KG1 (cell line): ENCODE results near the gene ADORA1.

Experiments used
- DNase-seq: peaks from one replicate; lab custom pipeline; 2025; lab: John Stamatoyannopoulos, UW

ADORA1 gene

DNA sequence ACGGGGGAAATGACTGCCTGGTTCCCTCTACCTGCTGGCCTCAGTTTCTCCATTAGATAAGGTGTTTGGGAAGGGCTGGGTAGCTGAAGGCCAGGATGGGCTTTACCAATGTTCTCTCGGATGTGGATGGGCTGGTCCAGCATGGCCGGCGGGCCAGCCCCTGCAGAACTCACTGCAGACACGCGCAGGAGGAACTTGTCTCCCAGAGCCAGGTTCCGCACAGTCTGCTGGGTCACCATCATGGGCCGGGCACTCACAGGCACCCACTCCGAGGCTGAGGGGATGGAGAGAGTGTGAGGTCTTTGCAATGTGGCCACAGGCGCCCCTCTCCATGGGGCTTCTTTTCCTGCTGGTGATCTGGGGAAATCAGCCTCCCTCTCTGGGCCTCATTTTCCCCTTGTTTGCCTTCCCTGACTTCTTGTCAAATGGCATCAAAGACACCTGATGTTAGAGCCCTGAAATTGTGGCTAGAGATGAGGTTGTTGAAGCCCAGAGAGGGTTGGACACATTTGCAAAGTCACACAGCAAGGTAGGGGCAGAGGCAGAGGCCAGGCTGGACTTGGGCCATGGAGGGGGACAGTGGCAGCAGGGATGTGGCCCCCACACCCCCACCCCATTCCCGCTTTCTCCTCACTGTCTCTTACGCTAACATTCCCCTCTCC is 46.9 kb downstream of the ADORA1 start:
- no peak for DNase-seq

DNA sequence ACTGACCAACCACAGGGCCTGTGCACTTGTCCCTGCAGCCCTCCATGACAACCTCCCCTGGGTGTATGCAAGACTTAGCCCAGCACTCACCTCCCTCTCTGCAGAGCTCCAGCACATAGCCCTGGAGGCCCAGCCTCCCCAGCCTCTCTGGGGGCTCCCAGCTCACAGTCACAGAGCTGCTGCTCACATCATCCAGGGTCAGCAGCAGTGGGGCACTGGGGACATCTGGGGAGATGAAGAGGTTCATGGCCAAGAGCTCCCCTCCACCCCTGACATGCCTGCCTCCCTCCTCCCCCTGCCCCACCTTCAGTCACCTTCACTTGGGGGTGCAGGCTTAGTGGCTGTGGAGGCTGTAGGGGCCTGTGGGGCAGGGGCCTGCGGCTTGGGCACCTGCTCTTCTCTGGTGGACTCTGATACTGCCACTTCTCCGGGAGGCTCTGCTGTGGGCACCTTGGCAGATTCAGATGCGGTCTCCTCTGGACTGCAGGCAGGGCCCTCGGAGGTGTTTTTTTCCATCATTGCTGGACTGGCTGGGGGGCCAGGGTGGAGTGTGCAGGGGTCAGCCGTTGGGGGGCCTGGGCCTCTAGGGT is 47.8 kb downstream of the ADORA1 start, which contains the start of gene MYBPH:
TSS of gene MYBPH (minus strand) at position 590 of the 590 bp plus-strand sequence. CDS start at position 519, 71 bp downstream.
- DNase-seq: no peak

DNA sequence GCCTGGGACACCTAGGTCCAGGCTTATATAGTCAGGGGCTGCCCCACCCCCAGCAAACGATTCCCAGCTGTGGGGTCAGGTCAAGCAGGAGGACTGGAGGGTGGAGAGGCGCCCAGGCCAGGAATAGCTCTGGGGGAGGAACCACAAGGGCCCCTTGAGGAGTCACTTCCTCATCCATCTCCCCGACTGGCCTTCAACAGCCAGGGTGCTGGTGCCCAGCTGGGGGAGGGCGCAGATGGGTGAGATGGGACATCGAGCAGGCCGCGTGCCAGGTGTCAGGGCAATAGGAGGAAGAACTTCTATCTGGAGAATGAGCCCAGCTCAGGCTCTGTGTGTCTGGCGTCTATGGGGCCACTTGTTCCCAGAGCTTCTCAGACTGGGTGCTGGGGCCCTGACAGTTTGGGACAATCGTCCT is 48.3 kb downstream of the ADORA1 start:
- DNase-seq: no peak

DNA sequence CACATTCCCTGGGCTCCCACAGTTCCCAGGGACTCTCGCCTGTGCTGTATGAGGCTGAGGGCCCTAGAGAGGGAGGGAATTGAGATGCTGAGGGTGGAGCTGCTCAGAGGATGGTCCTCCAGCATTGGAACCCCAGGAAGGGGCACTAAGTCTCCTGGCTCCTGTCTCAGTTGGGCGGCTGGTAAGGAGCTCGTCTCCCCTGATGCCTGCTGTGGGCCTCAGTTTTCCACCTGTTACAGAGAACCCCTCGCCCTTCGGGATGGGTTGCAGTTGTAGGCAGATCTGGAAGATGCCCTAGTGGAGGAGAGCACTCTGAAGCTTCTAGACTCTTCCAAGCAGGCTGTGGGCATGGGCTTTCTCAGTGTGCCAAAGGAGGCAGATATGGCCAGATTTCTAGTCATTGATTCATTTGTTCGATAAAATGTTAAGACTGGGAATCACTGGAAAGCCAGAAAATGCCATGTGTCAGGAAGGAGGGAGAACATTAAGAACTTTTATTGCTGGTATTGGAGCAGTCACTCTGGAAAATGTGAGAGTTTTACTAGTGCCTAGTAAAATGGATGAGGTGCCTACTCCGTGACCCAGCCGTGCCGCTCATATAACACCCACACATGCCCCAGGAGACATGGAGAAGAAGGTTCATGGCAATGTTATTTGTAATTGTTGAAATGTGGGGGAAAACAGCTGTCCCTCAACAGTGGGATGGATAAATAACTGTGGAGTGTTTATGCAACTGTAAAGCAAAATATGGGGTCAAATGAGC is 48.9 kb downstream of the ADORA1 start:
- DNase-seq: no peak

DNA sequence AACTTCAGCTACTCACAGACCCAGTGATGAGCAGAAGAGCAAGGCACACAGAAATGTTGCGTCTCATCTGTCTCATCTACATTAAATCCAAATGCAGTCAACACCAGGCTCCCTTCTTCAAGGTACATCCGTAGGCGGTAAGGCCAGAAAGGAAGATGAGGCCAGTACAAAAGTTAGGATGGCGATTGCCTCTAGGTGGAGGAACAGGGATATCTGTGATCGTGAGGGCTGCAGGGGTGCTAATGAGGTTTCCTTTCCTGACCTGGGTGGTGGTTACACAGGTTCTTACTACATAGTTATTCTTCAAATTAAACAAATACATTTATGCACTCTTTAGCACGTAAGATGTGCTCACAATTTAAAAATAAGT is 49.5 kb downstream of the ADORA1 start:
- DNase-seq: no peak

- DNase-seq: no peak
Observed at GRCh38 chr1:203177470-203178039, 50.0 kb downstream of the ADORA1 start.

- DNase-seq: no peak
Observed at GRCh38 chr1:203178083-203178482, 50.6 kb downstream of the ADORA1 start.

- DNase-seq: no peak
Observed at GRCh38 chr1:203178821-203179666, 51.5 kb downstream of the ADORA1 start.

GRCh38 chr1:203179667-203180005 is 52.1 kb downstream of the ADORA1 start:
- DNase-seq: no peak

- DNase-seq: no peak
Observed at GRCh38 chr1:203180611-203181330, 53.2 kb downstream of the ADORA1 start.

DNA sequence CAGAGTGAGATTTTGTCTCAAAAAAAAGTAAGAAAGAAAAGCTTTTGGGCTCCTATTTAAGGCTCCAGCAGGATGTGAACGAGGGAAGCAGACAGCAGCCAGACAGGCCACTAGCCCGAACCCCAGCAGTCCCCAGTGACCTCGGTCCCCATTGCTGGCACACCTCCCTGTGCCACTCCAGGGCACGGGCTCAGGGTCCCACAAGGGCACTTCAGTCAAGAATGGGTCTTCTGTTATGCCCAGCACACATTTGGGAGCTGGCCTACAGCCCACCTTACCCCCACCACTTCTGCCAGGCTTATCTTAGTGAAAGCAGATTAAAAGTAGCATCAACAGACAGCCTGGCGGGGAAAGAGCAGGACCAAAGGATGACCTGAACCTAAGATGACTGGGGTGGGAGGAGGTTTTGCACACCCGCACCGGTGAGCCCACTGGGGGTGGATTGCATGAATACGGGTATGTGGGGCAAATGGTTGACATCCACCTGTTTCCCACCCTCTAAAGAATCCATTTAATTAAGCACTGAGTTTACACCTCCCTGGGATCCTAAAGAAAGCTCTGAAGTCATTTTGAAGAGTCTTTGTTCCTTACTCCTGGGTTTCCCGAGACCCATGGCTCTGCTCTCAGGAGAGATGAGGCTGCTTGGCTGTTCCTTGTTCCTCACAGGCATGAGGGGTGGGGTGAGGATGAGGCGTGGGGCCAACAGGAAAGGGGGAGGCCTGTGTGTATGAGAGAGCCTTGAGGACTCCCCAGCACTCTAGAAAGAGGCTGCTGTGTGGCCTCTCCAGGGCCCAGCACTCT is 54.3 kb downstream of the ADORA1 start:
- DNase-seq: no peak

GRCh38 chr1:203182387-203182953 is 54.9 kb downstream of the ADORA1 start:
- no peak for DNase-seq

- no peak for DNase-seq
Observed at GRCh38 chr1:203183828-203184227, 56.3 kb downstream of the ADORA1 start.

DNA sequence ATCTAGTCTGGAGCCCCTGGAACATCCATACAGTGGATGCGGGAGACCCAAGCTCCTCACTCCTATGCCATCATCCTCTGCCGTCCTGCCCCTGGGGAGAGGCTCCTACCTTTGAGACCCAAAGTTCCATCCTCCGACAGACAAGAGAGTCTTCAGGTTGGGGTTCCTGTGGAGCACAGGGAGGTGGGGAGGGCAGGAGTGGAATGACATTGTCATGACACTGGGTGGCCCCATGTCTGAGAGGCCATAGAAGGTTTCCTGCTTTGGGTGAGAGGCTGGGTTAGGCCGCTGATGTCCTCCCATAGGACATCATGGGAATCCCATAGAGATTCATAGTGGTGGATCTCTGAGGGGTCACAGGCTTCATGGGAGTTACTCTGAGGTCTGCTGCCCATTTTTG is 56.9 kb downstream of the ADORA1 start:
- DNase-seq: no peak

DNA sequence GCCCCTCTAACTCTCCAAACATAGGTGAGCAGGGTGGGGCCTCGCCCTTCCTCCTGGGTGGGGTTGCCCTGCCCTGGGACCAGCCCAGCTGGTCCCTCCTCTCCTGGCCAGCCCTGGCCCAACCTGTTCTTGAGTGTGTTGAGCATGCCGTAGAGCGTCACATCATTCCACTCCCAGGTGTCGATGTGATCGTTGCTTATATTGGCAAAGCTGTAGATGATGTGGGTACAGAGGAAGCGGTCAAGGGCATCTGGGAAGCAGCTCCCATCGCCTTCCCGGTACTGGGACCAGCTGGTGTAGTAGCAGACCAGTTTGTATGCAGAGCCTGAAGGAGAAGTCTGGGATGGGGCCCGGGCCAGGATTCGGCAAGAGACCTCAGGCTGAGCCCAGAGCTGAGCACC is 57.5 kb downstream of the ADORA1 start:
- DNase-seq: no peak

DNA sequence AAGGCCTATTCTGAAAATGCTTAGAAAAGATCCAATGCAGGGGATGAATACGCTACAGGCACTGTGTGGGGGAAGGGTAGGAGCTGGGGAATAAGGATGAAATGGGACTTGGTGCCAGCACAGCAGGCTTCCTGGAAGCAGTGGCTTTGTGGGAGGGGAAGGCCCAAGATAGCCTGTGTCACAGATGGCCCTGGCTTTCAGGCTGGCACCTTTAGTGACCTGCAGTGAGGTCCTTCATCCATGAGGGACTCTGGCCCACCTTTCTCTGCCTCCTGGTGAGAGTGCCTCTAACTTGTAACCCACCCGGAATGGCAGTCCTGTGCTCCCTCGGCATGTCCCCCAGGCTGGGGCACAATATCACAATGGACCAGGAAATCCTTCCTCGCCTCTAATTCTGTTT is 58.1 kb downstream of the ADORA1 start:
- no peak for DNase-seq

- DNase-seq: no peak
Observed at GRCh38 chr1:203186091-203186445, 58.5 kb downstream of the ADORA1 start.

GRCh38 chr1:203186446-203187303 is 59.1 kb downstream of the ADORA1 start, which contains the start of gene CHI3L1:
CHI3L1 (minus strand) TSS chr1:203186704; CDS start chr1:203186623, 81 bp downstream.
- no peak for DNase-seq

GRCh38 chr1:203187304-203187685 is 59.8 kb downstream of the ADORA1 start:
- no peak for DNase-seq
